ENCODE results near the gene SDK2.
A peak's percentile ranks its signal among the peaks of the same experiment; 100 is the strongest.

- peak; percentile 55 for TF ChIP-seq POLR2AphosphoS5 (IDR thresholded peaks at IDR 0.05; ENCODE audit: low read depth, low read length)
- no peak for TF ChIP-seq TAF1 (IDR thresholded peaks at IDR 0.05; ENCODE audit: borderline replicate concordance, insufficient read depth, low read length)
Observed at GRCh38 chr17:73600103-73600871, 44.0 kb downstream of the SDK2 start.
